PC-9 (cell line): Measurements from ENCODE around the gene TLN1. TPM values are rescaled to one million over a fixed set of nuclear protein-coding genes. Genes with fewer than 3 reads are reported as not detected.
A peak's percentile ranks its signal among the peaks of the same experiment; 100 is the strongest.

Experiments used
- BruUV-seq: library from RNA; stranded (reverse); fragments of 400-500 nt; replicated peaks from 2 replicates; lab custom pipeline; 2021; lab: Mats Ljungman, UMichigan
- CTCF ChIA-PET: fragments of 300-600 bp; sonication (Branson Sonifier 250); formaldehyde crosslinking; loops from one replicate; lab custom pipeline; 2022; ENCODE audit warnings: antibody characterized with exemption; lab: Charles Lee
- POLR2A ChIA-PET: fragments of 300-600 bp; sonication (Branson Sonifier 250); formaldehyde crosslinking; loops from one replicate; lab custom pipeline; 2022; ENCODE audit warnings: antibody characterized with exemption; ENCODE audit not compliant: unreplicated experiment; lab: Charles Lee
- DNase-seq, 2 experiments: peaks; one replicate each; pipeline versions ENCODE4 v3.0.0 to v3.0.0-alpha.2; 2015 to 2022; ENCODE audit warnings: mixed read lengths in 1 of 2
- H2AFZ ChIP-seq: fragments of 200-600 bp; sonication (generic); 2 replicates; pipeline ENCODE4 v1.8.1; 2017; ENCODE audit warnings: antibody characterized with exemption
- H3F3A ChIP-seq: fragments of 200-600 bp; sonication (generic); 2 replicates; pipeline ENCODE4 v1.8.1; 2017; ENCODE audit warnings: antibody characterized with exemption, mild to moderate bottlenecking, low read depth; ENCODE audit not compliant: insufficient read depth
- H3K27ac ChIP-seq: fragments of 200-600 bp; sonication (generic); 2 replicates; pipeline ENCODE4 v1.6.1; 2016; ENCODE audit warnings: mixed run types
- H3K27me3 ChIP-seq: fragments of 200-600 bp; sonication (generic); 2 replicates; pipeline ENCODE4 v1.6.1; 2016; ENCODE audit warnings: low read depth, mixed run types; ENCODE audit not compliant: insufficient read depth
- H3K36me3 ChIP-seq: fragments of 200-600 bp; sonication (generic); 2 replicates; pipeline ENCODE4 v1.6.1; 2016; ENCODE audit warnings: low read depth, mixed run types
- H3K4me1 ChIP-seq: fragments of 200-600 bp; sonication (generic); replicated peaks from 2 replicates; pipeline ENCODE4 v1.6.1; 2016; ENCODE audit warnings: mixed run types; ENCODE audit not compliant: insufficient read depth
- H3K4me2 ChIP-seq: fragments of 200-600 bp; sonication (generic); 2 replicates; pipeline ENCODE4 v1.6.1; 2017; ENCODE audit warnings: mixed run types
- H3K4me3 ChIP-seq: fragments of 200-600 bp; sonication (generic); 2 replicates; pipeline ENCODE4 v1.6.1; 2016; ENCODE audit warnings: mixed run types
- H3K79me2 ChIP-seq: fragments of 200-600 bp; sonication (generic); 2 replicates; pipeline ENCODE4 v1.6.1; 2017; ENCODE audit warnings: low read depth, mixed run types
- H3K9me2 ChIP-seq: fragments of 200-600 bp; sonication (generic); 2 replicates; pipeline ENCODE4 v1.8.1; 2017; ENCODE audit warnings: mild to moderate bottlenecking; ENCODE audit not compliant: insufficient read depth
- H3K9me3 ChIP-seq: fragments of 200-600 bp; sonication (generic); 2 replicates; pipeline ENCODE4 v1.8.1; 2016; ENCODE audit warnings: low read depth; ENCODE audit not compliant: insufficient read depth
- H4K20me1 ChIP-seq: fragments of 200-600 bp; sonication (generic); 2 replicates; pipeline ENCODE4 v1.8.1; 2017; ENCODE audit not compliant: insufficient read depth
- EZH2 ChIP-seq: fragments of 200-600 bp; sonication (generic); IDR thresholded peaks from 2 replicates; pipeline ENCODE4 v1.8.0; 2017; ENCODE audit warnings: antibody characterized with exemption, low read depth
- intact Hi-C: fragments of 100-400 bp; cut with micrococcal nuclease; formaldehyde crosslinking; loops from one replicate; pipeline ENCODE4 v1.10.0; 2022; ENCODE audit not compliant: unreplicated experiment
- total RNA-seq: library from RNA; stranded (reverse); gene quantifications from 2 replicates; pipeline ENCODE4 v1.2.3, GENCODE V29; 2021
- TF ChIP-seq, protein P1 (sequence below): fragments of 200-600 bp; sonication (generic); conservative IDR thresholded peaks from 2 replicates; pipeline ENCODE4 v1.6.1; 2017; ENCODE audit warnings: mixed run types, antibody characterized with exemption, mild to moderate bottlenecking, moderate library complexity

Gene TLN1
- total RNA-seq, 1 experiment from 2014 or later, result 101 TPM

DNA sequence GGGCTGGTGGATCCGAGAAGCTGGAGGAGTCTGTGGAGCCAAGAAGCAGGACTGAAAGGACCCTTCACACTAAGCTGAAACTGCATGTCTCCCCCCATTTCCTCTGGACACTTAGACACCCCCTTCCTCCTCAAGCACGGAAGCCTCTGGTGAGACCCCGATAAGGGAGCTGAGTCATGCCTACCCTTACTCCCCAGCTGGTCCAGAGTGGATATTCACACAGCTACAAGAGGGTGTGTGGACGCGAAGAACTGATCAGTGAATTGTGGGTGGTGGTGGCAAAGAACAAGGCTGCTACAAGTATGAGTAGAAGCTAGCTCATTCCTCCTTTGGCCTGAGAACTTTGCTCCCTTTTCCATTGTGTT is 4.3 kb downstream of the TLN1 start:
- no peak overlapping the region for H3K27ac ChIP-seq
- no peak overlapping the region for H3K4me3 ChIP-seq
- BruUV-seq, result no TSS peak

DNA sequence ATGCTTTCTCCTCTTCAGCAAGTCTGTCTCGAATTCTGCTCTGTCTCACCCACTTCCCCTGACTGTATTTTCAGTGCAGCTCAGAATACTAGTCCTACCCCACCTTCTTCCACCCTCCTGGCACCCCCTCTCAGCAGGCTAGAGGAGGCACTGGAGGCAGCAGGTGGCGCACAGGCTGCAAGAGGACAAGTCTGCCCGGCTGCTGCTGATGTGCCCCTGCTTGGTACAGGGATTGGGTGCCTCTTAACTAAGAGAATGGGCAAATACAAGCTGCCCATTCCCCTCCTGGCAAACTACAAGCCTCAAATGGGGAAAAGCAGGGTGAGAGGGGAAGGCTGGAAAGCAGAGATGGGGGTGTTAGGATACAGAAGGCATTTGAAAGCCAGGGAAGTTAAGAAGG is 5.1 kb downstream of the TLN1 start:
- POLR2A ChIA-PET, result no interaction called here
- no peak overlapping the region for H3K27ac ChIP-seq
- H3F3A ChIP-seq, result peaks cover 11% of the 10 kb centered on the region; the same call in 1 of the 2 replicates
- DNase-seq, result no peak
- peaks cover 6% of the 10 kb centered on the region; the same call in 1 of the 2 replicates for H4K20me1 ChIP-seq
- H3K27me3 ChIP-seq, result no peaks in the 10 kb centered on the region
- CTCF ChIA-PET, result interaction anchor here (1.2 kb wide), 1 partner anchor 62 kb away, joined by 5 read pairs; the partner anchor contains the start of gene ARHGEF39
- intact Hi-C loops, result no loop called here
- H3K4me1 ChIP-seq, result peaks cover 36% of the 10 kb centered on the region
- peaks cover 49% of the 10 kb centered on the region for H3K79me2 ChIP-seq
- H3K36me3 ChIP-seq, result no peaks in the 10 kb centered on the region
- no peak for TF ChIP-seq EZH2
- TF ChIP-seq, protein P1, sequence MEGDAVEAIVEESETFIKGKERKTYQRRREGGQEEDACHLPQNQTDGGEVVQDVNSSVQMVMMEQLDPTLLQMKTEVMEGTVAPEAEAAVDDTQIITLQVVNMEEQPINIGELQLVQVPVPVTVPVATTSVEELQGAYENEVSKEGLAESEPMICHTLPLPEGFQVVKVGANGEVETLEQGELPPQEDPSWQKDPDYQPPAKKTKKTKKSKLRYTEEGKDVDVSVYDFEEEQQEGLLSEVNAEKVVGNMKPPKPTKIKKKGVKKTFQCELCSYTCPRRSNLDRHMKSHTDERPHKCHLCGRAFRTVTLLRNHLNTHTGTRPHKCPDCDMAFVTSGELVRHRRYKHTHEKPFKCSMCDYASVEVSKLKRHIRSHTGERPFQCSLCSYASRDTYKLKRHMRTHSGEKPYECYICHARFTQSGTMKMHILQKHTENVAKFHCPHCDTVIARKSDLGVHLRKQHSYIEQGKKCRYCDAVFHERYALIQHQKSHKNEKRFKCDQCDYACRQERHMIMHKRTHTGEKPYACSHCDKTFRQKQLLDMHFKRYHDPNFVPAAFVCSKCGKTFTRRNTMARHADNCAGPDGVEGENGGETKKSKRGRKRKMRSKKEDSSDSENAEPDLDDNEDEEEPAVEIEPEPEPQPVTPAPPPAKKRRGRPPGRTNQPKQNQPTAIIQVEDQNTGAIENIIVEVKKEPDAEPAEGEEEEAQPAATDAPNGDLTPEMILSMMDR, result no peak
- H3K9me3 ChIP-seq, result no peaks in the 10 kb centered on the region
- H3K9me2 ChIP-seq, result no peaks in the 10 kb centered on the region
- H3K4me3 ChIP-seq, result no peak overlapping the region
- H2AFZ ChIP-seq, result no peak overlapping the region
- no TSS peak for BruUV-seq
- no peak overlapping the region for H3K4me2 ChIP-seq

More for the DNA sequence above, 4.3 kb downstream of the TLN1 start:
- TF ChIP-seq, protein P1, result no peak
- TF ChIP-seq EZH2, result no peak
- H3K36me3 ChIP-seq, result no peaks in the 10 kb centered on the region
- H3K9me2 ChIP-seq, result no peaks in the 10 kb centered on the region
- peaks cover 6% of the 10 kb centered on the region; the same call in 1 of the 2 replicates for H4K20me1 ChIP-seq
- H3K27me3 ChIP-seq, result no peaks in the 10 kb centered on the region
- H3K4me1 ChIP-seq, result peaks cover 36% of the 10 kb centered on the region
- no peaks in the 10 kb centered on the region for H3K9me3 ChIP-seq
- H3K4me2 ChIP-seq, result peak overlapping the region; percentile 46
- H2AFZ ChIP-seq, result no peak overlapping the region
- H3F3A ChIP-seq, result peaks cover 15% of the 10 kb centered on the region
- H3K79me2 ChIP-seq, result peaks cover 49% of the 10 kb centered on the region
- no peak for DNase-seq
- intact Hi-C loops, result no loop called here
- ChIA-PET POLR2A (interaction anchor here (0.6 to 1.7 kb wide), 3 partner anchors 16 to 823 kb away, joined by 3 to 24 read pairs (median 3); no protein-coding TSS in a partner anchor), CTCF (interaction anchor here (0.7 to 1.2 kb wide), 5 partner anchors 14 to 67 kb away, joined by 3 to 5 read pairs (median 4); partner anchors contain the start of gene ARHGEF39)

DNA sequence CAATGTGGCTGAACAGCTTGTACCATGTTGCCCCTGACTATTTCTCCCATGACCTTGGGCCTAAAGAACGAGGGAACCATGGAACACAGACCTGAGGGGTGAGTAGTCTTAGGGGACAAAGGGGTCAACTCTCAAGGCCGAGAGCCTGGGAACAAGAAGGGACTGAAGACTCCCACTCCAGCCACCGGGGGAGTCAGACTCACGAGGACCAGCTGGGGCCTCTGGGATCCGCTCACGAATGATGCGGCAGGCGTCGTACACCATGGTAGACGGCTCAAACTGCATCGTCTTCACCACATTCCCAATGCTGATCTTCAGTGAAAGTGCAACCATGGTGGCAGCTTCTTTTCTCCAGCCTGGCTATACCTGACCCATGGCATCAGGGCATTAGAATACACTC is 6.6 kb downstream of the TLN1 start:
- TF ChIP-seq, protein P1, result no peak
- no peak for TF ChIP-seq EZH2
- H3F3A ChIP-seq, result no peaks in the 10 kb centered on the region; the same call in 1 of the 2 replicates
- no peaks in the 10 kb centered on the region for H3K27me3 ChIP-seq
- DNase-seq, result no peak
- H3K9me3 ChIP-seq, result no peaks in the 10 kb centered on the region
- H3K4me1 ChIP-seq, result peaks cover 29% of the 10 kb centered on the region
- peaks cover 35% of the 10 kb centered on the region for H3K79me2 ChIP-seq
- no peak overlapping the region for H3K4me3 ChIP-seq
- no peaks in the 10 kb centered on the region for H3K9me2 ChIP-seq
- H4K20me1 ChIP-seq, result peaks cover 6% of the 10 kb centered on the region; the same call in 1 of the 2 replicates
- no peak overlapping the region for H3K4me2 ChIP-seq
- BruUV-seq, result no TSS peak
- POLR2A ChIA-PET, result no interaction called here
- no peak overlapping the region for H2AFZ ChIP-seq
- CTCF ChIA-PET, result no interaction called here
- intact Hi-C loops, result no loop called here
- no peaks in the 10 kb centered on the region for H3K36me3 ChIP-seq
- H3K27ac ChIP-seq, result no peak overlapping the region
